Measurements from ENCODE around the gene ADCY9. TPM values are rescaled to one million over a fixed set of nuclear protein-coding genes. Genes with fewer than 3 reads are reported as not detected.

The ADCY9 gene
- total RNA-seq, 1 experiment from 2014 or later = 4.7 TPM

DNA sequence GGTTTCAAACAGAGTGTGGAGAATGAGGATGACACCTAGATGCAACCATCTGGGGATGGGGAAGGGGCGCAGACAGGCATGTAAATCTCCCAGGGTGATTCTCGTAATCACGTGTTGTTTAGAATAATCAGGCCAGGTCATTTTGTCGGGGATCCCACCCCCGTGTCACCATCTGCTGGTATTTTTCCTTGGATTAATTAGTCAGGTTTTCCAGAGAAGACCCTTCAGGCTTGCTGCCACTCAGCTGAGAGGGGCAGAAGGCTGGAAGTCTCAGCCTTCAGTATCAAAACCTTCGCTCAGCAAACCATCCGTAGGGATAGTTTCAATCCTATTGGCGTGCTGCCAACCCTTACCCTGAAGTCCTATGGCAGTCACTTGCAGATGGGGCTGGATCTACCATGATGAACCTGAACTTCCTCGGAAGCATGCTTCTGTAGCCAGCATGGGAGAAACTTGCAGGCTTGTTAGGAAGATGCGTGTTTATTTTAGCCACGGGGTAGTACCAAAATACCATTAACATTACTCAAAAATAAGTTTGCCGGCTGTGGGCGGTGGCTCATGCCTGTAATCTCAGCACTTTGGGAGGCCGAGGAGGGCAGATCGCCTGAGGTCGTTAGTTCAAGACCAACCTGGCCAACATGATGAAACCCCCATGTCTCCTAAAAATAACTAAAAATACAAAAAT lies 7.5 kb upstream of the ADCY9 start:
- no peak overlapping the region for H2BK15ac ChIP-seq (ENCODE audit: low read depth, low read length)
- no peak overlapping the region for H2BK20ac ChIP-seq (ENCODE audit: low read depth, low read length, poor library complexity, severe bottlenecking)
- H3K79me2 ChIP-seq (ENCODE audit: insufficient read depth, low read length) = no peaks in the 10 kb centered on the region
- no peak overlapping the region for H3K4me2 ChIP-seq (ENCODE audit: insufficient read depth, insufficient read length, low read length)
- H4K20me1 ChIP-seq (ENCODE audit: control insufficient read depth, insufficient read depth, insufficient read length) = no peaks in the 10 kb centered on the region
- no peaks in the 10 kb centered on the region; the same call in 1 of the 2 replicates for H3K27me3 ChIP-seq (ENCODE audit: insufficient read depth, low read length)
- H3K9ac ChIP-seq (ENCODE audit: extremely low read depth, insufficient read length, low read length) = no peak overlapping the region
- H2AFZ ChIP-seq (ENCODE audit: low read length) = no peak overlapping the region
- no peak overlapping the region for H2BK5ac ChIP-seq (ENCODE audit: insufficient read length, low read length)
- H4K91ac ChIP-seq (ENCODE audit: insufficient read length, low read depth, low read length) = no peak overlapping the region
- no peak overlapping the region for H4K5ac ChIP-seq (ENCODE audit: insufficient read length, low read depth, low read length)
- H3K9me3 ChIP-seq (ENCODE audit: control insufficient read depth, low read depth, low read length) = no peaks in the 10 kb centered on the region
- Mint-ChIP-seq H3K27ac (no peak overlapping the region; a peak in 1 of 7 replicates), H3K36me3 (ENCODE audit: insufficient read depth in 1 of 3, low read depth in 3 of 3) (no peaks in the 10 kb centered on the region), H3K4me1 (no peaks in the 10 kb centered on the region), H3K27me3 (ENCODE audit: low read depth) (peaks cover 68% of the 10 kb centered on the region), H3K9me3 (no peaks in the 10 kb centered on the region), H3K4me3 (no peak overlapping the region)
- no peaks in the 10 kb centered on the region for H3K79me1 ChIP-seq (ENCODE audit: insufficient read depth, low read depth, low read length, poor library complexity, severe bottlenecking)
- WGBS (ENCODE audit: extremely low coverage, insufficient read length, low lambda C conversion rate) = no CpG with 5 or more reads among the region's 16 CpGs
- no peak overlapping the region for H3K23ac ChIP-seq (ENCODE audit: insufficient read length, low read depth, low read length)
- no peak overlapping the region for H2BK120ac ChIP-seq (ENCODE audit: low read depth, low read length, poor library complexity, severe bottlenecking)
- no peak for DNase-seq
- H3T11ph ChIP-seq (ENCODE audit: low read length) = no peak overlapping the region
- no peak overlapping the region for H3K27ac ChIP-seq (ENCODE audit: insufficient read length, low read depth, low read length)
- no peaks in the 10 kb centered on the region for H3K4me1 ChIP-seq (ENCODE audit: insufficient read depth, low read length)
- H3K56ac ChIP-seq (ENCODE audit: insufficient read length, low read depth, low read length) = no peak overlapping the region
- TF ChIP-seq, protein P1, sequence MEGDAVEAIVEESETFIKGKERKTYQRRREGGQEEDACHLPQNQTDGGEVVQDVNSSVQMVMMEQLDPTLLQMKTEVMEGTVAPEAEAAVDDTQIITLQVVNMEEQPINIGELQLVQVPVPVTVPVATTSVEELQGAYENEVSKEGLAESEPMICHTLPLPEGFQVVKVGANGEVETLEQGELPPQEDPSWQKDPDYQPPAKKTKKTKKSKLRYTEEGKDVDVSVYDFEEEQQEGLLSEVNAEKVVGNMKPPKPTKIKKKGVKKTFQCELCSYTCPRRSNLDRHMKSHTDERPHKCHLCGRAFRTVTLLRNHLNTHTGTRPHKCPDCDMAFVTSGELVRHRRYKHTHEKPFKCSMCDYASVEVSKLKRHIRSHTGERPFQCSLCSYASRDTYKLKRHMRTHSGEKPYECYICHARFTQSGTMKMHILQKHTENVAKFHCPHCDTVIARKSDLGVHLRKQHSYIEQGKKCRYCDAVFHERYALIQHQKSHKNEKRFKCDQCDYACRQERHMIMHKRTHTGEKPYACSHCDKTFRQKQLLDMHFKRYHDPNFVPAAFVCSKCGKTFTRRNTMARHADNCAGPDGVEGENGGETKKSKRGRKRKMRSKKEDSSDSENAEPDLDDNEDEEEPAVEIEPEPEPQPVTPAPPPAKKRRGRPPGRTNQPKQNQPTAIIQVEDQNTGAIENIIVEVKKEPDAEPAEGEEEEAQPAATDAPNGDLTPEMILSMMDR (conservative IDR thresholded peaks at IDR 0.05) = no peak
- H2AK5ac ChIP-seq (ENCODE audit: insufficient read length, low read length) = no peak overlapping the region
- H3K4ac ChIP-seq (ENCODE audit: low read depth, low read length) = no peak overlapping the region
- no peak overlapping the region for H3K14ac ChIP-seq (ENCODE audit: insufficient read depth, low read length)
- no peak overlapping the region for H2BK12ac ChIP-seq (ENCODE audit: insufficient read length, low read depth, low read length)
- no peak overlapping the region for H3K18ac ChIP-seq (ENCODE audit: insufficient read length, low read depth, low read length)
- no peak overlapping the region for H4K8ac ChIP-seq (replicated peaks; ENCODE audit: insufficient read length, low read depth, low read length)
- no peaks in the 10 kb centered on the region for H3K23me2 ChIP-seq (ENCODE audit: insufficient read length, low read depth, low read length, poor library complexity, severe bottlenecking)

Measured in H9 (cell line).